NB4 (cell line): ENCODE results near the gene EID1.

Source experiments
- CTCF ChIP-seq: IDR thresholded peaks from one replicate; pipeline ENCODE4 v1.5.1; 2012; ENCODE audit warnings: low read depth, low read length
- POLR2A ChIP-seq: IDR thresholded peaks from 2 replicates; pipeline ENCODE4 v1.6.1; 2011; ENCODE audit warnings: mild to moderate bottlenecking; ENCODE audit not compliant: insufficient read length; ENCODE audit errors: extremely low read depth
- TF ChIP-seq, protein P1 (sequence below): IDR thresholded peaks from 2 replicates; pipeline ENCODE4 v1.6.1; 2011; ENCODE audit warnings: low read depth, low read length

- TF ChIP-seq CTCF (no peak), POLR2A (no peak)
- TF ChIP-seq, protein P1, sequence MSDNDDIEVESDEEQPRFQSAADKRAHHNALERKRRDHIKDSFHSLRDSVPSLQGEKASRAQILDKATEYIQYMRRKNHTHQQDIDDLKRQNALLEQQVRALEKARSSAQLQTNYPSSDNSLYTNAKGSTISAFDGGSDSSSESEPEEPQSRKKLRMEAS, result no peak
These were observed 2.5 kb upstream of the EID1 start for GRCh38 chr15:48875241-48875960.
